Neural crest cell (in vitro differentiated cells): ENCODE results near the gene CEP76. TPM values are rescaled to one million over a fixed set of nuclear protein-coding genes. Genes with fewer than 3 reads are reported as not detected.
A peak's percentile ranks its signal among the peaks of the same experiment; 100 is the strongest.

Experiments
- DNase-seq: peaks from one replicate; pipeline ENCODE4 v3.0.0; 2021; ENCODE audit warnings: low read depth, mixed read lengths, low spot score
- H3K27ac Mint-ChIP-seq: one replicate; pipeline ENCODE4 v1.8.0; 2021; ENCODE audit warnings: mild to moderate bottlenecking, mixed read lengths; ENCODE audit not compliant: unreplicated experiment
- H3K27me3 Mint-ChIP-seq: 2 replicates; pipeline ENCODE4 v1.8.0; 2021; ENCODE audit warnings: low read depth, mild to moderate bottlenecking, mixed read lengths
- H3K36me3 Mint-ChIP-seq: 2 replicates; pipeline ENCODE4 v1.8.0; 2021; ENCODE audit warnings: low read depth, mild to moderate bottlenecking, mixed read lengths
- H3K4me1 Mint-ChIP-seq: 2 replicates; pipeline ENCODE4 v1.8.0; 2021; ENCODE audit warnings: mixed read lengths
- H3K4me3 Mint-ChIP-seq: one replicate; pipeline ENCODE4 v1.8.0; 2021; ENCODE audit warnings: mild to moderate bottlenecking, mixed read lengths
- H3K9me3 Mint-ChIP-seq: 2 replicates; pipeline ENCODE4 v1.8.0; 2021; ENCODE audit warnings: mixed read lengths
- total RNA-seq: library from RNA; stranded (reverse); gene quantifications from 2 replicates; pipeline ENCODE4 v1.2.1, GENCODE V29; 2021
- TF ChIP-seq, protein P1 (sequence below): fragments of 200-600 bp; sonication (generic); conservative IDR thresholded peaks from 2 replicates; pipeline ENCODE4 v1.5.0; 2021; ENCODE audit warnings: antibody characterized with exemption, mild to moderate bottlenecking

Gene CEP76
- total RNA-seq, 1 donor from 2014 or later: 15.4 TPM

- Mint-ChIP-seq H3K4me3 (peak overlapping the region; percentile 96), H3K4me1 (peaks cover 37% of the 10 kb centered on the region), H3K9me3 (no peaks in the 10 kb centered on the region), H3K36me3 (peaks cover 10% of the 10 kb centered on the region), H3K27me3 (no peaks in the 10 kb centered on the region), H3K27ac (peak overlapping the region; percentile 100)
- TF ChIP-seq, protein P1, sequence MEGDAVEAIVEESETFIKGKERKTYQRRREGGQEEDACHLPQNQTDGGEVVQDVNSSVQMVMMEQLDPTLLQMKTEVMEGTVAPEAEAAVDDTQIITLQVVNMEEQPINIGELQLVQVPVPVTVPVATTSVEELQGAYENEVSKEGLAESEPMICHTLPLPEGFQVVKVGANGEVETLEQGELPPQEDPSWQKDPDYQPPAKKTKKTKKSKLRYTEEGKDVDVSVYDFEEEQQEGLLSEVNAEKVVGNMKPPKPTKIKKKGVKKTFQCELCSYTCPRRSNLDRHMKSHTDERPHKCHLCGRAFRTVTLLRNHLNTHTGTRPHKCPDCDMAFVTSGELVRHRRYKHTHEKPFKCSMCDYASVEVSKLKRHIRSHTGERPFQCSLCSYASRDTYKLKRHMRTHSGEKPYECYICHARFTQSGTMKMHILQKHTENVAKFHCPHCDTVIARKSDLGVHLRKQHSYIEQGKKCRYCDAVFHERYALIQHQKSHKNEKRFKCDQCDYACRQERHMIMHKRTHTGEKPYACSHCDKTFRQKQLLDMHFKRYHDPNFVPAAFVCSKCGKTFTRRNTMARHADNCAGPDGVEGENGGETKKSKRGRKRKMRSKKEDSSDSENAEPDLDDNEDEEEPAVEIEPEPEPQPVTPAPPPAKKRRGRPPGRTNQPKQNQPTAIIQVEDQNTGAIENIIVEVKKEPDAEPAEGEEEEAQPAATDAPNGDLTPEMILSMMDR: no peak
- no peak for DNase-seq
Measured at GRCh38 chr18:12703096-12703567, 609 bp upstream of the CEP76 start.

DNA sequence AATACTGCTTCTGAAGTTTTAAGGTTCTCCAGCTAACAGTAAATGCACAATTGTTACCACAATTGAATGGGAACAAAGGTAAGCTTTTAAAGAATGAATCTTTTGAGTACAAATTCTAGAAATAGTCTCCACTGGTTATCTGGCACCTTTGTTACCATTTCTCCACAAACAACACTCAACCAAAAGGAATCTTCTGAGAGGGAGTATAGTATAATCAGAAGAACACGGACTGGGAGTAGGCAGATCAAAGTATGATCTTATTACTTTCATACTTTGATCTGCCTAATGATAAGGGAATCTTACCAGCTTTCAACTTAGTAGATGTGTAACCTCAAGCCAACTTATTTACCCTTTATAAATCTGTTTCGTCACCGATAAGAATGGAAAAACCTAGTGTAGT lies 1.4 kb downstream of the CEP76 start:
- no peaks in the 10 kb centered on the region for H3K9me3 Mint-ChIP-seq
- no peak overlapping the region for H3K27ac Mint-ChIP-seq

DNA sequence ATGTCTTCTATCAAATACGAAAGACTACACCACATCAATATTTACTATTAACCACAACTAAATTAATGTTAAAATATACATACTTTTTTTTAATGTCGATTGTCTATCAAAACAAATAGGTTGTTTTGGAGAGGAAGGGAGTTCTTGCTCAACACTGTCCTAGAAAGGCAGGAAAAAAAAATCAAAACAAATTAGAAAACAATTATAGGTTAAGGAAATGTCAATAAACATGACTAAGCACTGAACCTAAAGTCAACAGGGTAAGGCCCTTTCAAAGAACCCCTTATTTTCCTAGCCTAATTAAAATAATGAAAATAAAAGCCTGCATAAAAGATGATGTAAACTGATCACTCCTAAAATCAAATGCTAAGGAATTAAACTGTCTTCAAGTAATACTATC lies 2.8 kb downstream of the CEP76 start:
- no peak for DNase-seq
- no peak overlapping the region for H3K27ac Mint-ChIP-seq
- peaks cover 31% of the 10 kb centered on the region for H3K4me1 Mint-ChIP-seq
- no peaks in the 10 kb centered on the region for H3K27me3 Mint-ChIP-seq
- peaks cover 2% of the 10 kb centered on the region for H3K36me3 Mint-ChIP-seq
- H3K4me3 Mint-ChIP-seq: no peak overlapping the region
- no peaks in the 10 kb centered on the region for H3K9me3 Mint-ChIP-seq
- TF ChIP-seq, protein P1: no peak

More for the DNA sequence above, 1.4 kb downstream of the CEP76 start:
- Mint-ChIP-seq H3K27me3 (no peaks in the 10 kb centered on the region), H3K4me1 (peaks cover 37% of the 10 kb centered on the region), H3K36me3 (peaks cover 2% of the 10 kb centered on the region), H3K4me3 (peak overlapping the region; percentile 96)
- no peak for DNase-seq
- TF ChIP-seq, protein P1: no peak

GRCh38 chr18:12694032-12694431 lies 8.5 kb downstream of the CEP76 start:
- Mint-ChIP-seq H3K36me3 (peaks cover 6% of the 10 kb centered on the region), H3K27ac (no peak overlapping the region), H3K27me3 (no peaks in the 10 kb centered on the region), H3K4me1 (no peaks in the 10 kb centered on the region), H3K9me3 (no peaks in the 10 kb centered on the region), H3K4me3 (no peak overlapping the region)
- TF ChIP-seq, protein P1: no peak
- no peak for DNase-seq

DNA sequence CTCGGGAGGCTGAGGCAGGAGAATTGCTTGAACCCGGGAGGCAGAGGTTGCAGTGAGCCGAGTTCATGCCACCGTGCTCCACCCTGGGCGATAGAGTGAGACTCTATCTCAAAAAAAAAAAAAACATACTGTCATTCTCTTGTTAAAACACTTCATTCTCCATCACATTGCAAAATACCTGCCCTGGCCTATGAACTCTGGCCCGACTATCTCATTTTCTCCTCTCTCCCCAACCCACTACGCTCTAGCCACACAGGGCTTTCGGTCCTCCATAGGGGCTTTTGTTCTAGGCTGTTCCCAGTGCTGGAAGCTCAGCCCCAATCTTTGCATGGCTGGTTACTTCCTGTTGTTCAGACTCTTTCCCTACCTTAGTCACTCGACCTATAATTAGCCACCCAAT lies 10.3 kb downstream of the CEP76 start:
- TF ChIP-seq, protein P1: no peak
- DNase-seq: no peak
- no peaks in the 10 kb centered on the region for H3K9me3 Mint-ChIP-seq
- peaks cover 4% of the 10 kb centered on the region for H3K36me3 Mint-ChIP-seq
- no peak overlapping the region for H3K27ac Mint-ChIP-seq
- no peaks in the 10 kb centered on the region for H3K4me1 Mint-ChIP-seq
- no peaks in the 10 kb centered on the region for H3K27me3 Mint-ChIP-seq
- H3K4me3 Mint-ChIP-seq: no peak overlapping the region
